HG03196 (cell line): Measurements from ENCODE around the gene ADRM1.

Experiments
- ATAC-seq: cut with Tn5 transposase; IDR thresholded peaks from one replicate; pipeline ENCODE4 v1.9.1; 2021; ENCODE audit not compliant: unreplicated experiment

ADRM1 gene

DNA sequence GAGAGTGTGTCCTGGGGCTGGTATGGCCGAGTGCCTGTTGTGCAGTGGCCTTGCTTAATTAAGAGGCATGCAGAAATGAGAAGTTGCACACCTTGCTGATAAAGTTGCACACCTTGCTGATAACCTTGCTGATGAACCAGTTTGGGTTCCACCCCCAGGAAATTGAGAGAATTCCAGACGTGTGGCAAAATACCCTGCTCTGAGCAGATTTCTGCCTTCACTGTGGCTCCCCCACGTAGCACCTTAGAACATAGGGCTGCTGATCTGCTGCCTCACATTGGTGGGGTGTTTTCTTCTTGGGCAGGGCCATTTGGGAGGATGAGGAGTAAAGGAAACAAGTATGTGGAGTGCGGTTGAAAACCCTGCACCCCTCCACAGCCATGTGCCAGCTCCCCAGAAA, 22.5 kb upstream of the ADRM1 start:
- no peak for ATAC-seq

DNA sequence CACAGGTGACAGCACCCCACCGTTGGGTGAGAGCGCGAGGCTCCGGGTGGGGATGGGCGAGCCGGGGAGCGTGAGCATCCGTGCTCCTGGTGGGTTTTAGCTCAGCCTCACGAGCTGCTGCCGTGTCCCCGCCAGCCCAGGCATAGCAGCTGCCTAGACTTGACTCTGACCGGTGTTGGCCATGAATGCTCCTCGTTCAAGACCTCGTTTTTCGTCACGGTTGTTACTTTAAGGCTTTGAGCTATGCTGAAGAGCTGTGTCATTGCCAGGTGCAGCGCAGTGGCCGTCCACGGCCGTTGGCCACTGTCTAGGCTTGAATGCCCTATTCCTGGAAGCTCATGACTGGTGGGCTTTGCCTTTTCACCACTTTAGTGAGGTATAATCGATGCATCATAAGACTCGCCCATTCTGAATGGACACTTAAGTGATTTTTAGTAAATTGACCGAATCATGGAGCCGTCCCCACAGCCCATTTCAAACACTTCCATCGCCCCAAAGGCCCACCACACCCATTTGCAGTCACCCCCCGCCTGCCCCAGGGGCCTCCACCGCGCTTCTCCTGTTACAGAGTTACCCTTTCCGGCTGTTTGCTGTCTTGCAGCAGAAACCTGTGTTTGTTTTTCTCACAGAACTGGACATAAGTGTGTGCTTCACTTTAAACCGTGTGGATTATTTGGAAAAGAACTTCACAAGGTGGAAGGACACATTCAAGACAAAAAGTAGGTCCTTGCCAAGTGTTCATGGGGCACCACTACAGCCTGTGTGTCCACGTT, 21.4 kb upstream of the ADRM1 start:
- no peak for ATAC-seq

GRCh38 chr20:62282103-62282502, 20.7 kb upstream of the ADRM1 start:
- ATAC-seq = no peak

DNA sequence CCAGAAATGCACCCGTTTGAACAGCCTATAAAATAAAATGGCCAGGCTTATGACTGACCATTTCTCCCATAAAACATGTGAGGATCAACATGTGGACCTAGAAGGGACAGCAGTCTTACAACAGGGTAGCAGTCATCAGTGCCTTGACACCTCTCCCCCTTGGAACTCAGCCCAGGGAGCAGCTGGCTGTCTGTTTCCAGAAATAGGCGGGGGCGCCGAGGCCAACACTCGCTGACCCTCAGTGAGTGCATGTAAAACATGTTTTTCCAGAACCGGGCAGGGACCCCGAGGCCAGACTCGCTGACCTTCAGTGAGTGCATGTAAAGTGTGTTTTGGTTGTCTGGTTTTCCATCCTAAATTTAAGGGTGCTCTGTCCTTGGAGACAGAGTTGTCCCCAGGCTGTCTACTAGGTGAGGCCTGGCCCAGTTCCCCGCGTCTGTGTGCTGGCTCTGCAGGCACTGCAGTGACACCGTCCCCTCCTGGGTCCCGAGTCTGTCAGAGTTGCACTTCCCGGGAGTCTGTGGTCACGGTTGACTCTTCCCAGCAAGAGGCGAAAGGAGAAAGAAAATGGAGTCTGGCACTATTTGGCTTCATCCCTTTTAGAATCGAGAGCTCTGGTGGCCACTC, 19.8 kb upstream of the ADRM1 start:
- ATAC-seq = no peak

DNA sequence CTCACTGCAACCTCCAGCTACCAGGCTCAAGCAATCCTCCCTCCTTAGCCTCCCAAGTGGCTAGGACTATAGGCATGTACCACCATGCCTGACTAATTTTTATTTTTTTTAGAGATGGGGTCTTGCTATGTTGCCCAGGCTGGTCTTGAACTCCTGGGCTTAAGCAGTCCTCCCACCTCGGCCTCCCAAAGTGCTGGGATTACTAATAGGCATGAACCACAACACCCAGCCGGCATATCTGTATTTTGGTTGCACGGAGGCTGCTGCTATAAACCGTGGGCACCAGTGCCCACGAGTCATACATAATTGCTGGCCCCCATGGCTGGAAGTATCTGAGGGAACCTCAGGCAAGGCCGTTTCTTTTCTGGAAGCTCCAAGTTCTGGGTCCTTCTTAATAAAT, 18.3 kb upstream of the ADRM1 start:
- ATAC-seq = no peak

GRCh38 chr20:62285151-62285550, 17.6 kb upstream of the ADRM1 start:
- ATAC-seq = no peak

GRCh38 chr20:62285722-62286121, 17.1 kb upstream of the ADRM1 start:
- ATAC-seq = no peak

DNA sequence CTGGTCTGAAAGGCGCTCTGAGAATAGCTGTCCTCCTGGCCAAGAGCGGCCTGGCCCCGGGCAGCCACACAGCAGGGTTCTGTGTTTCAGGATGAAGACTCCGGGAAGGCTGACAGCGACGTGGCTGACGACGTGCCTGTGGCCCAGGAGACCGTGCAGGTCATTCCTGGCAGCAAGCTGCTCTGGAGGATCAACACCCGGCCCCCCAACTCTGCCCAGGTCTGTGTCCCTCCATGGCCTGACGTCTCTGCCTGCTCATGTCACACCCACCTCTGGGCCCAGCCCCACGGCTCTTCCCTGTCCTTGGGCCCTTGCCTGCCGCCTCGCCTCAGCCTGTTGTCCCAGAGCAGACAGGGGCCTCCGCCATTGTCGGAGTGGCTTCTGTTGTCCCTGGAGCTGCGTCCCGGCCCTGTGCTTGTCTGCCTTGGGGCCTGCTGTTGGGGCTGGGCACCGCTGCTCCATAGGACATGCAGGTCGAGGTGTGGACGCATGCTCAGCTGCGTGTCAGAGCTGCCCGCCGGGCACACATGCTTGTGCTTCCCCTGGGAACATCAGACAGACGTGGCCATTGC, 16.2 kb upstream of the ADRM1 start:
- no peak for ATAC-seq

DNA sequence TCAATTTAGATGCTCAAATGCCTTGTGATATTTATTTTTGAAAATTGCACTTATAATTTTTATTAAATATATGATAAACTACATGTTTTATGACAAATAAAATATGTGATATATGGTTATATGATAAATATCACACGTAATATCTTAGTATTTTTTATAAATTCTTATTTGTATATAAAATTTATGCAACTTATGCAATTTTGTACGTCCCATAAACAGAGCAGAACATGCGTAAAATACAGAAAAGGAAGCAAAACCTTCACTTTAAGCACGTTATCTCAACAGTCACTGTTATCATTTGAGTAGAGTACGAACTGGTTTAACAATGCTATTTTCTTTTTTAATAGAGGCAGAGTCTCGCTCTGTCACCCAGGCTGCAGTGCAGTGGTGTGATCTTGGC, 15.7 kb upstream of the ADRM1 start:
- no peak for ATAC-seq

- no peak for ATAC-seq
Measured at GRCh38 chr20:62287759-62288534, 14.8 kb upstream of the ADRM1 start.

DNA sequence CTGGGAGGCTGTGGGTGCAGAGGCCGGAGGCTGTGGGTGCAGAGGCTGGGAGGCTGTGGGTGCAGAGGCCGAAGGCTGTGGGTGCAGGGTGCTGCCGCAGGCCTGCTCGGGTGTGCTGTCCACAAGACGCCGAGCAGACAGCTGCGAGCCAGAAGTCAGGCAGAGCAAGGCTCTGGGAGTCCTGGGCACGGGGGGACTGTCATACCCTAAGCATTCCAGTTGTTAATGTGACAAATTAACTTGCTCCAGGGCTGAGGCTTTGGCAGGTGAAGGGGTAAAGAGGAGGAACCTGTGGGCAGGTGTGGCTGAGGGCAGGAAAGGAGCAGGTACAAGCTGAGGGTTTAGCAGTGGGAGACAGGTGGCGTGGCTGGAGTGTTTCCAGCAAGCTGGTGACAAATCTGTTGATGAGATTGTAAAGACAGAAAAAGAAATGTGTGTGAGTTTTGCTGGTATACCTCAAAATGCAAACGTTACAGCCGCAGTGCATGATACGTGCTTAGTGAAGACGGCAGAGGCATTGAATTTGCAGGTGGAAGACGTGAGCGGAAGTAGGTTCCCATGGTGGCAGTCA, 14.2 kb upstream of the ADRM1 start:
- no peak for ATAC-seq

GRCh38 chr20:62289131-62289530, 13.7 kb upstream of the ADRM1 start:
- no peak for ATAC-seq

DNA sequence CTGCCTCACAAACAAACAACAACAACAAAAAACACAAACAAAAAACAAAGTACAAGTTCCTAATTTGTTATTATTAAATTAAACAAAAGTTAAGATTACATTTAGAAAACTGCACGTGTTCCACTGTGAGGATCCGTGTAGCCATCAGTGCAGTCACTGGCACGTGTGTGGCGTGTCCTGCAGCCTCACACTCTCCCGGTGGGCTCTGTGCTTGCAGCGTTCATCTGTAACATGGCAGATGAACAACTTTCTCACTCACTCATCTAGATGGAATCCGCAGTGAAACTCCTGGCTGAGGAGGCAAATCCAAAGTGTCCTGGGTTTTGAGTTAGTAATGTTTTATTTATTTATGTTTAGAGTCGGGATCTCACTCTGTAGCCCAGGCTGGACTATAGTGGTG, 12.9 kb upstream of the ADRM1 start:
- ATAC-seq = no peak

- no peak for ATAC-seq
Measured at GRCh38 chr20:62291251-62292066, 11.3 kb upstream of the ADRM1 start.

DNA sequence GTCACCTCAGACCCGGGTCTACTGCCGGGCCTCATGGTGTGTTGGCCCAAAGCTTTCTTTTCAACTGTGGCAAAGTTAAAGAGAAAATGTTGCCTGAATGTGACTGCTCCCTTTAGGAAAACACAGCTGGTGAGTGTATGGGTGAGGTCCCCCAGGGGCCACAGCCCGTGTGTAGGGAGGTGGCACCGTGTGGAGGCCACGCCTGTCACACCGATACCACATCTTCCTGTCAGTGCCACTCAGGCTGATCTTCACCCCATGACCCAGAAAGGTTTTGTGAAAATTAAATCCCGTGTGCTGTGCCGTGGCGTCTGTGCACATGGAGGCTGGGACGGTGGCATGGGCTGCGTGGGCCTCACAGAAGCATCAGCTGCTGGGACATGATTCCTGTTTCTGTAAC, 10.7 kb upstream of the ADRM1 start:
- ATAC-seq = no peak

DNA sequence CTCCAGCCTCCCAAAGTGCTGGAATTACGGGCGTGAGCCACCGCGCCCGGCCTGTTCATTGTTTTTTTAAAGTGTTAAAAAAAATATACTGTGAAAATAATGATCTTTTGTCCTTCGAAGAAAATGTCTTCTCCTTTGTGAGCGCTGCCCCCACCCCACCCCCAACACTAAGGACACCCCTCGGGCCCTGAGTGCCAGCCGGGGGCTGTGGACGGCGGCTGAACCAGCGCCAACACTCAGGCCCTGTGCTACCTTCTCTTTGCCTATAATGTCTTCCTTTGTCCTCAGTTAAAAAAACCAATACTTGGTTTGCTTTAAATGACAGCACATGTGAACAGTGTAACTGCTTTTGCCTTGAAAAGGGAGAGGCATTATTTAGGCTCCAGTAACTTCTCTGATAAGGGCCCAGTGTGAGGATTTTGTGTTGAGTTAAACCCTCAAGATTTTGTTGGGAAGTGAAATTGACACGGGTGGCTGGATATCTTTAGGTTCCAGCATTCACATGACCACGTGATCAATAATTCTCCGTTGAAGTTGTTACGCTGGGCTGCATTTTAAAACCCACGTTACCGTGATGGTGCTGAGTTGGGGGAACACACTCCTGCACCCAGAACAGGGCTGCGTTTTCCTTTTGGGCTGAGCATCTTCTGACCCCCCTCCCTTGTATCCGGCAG, 9.5 kb upstream of the ADRM1 start:
- ATAC-seq = no peak

GRCh38 chr20:62293946-62294345, 8.9 kb upstream of the ADRM1 start:
- no peak for ATAC-seq

DNA sequence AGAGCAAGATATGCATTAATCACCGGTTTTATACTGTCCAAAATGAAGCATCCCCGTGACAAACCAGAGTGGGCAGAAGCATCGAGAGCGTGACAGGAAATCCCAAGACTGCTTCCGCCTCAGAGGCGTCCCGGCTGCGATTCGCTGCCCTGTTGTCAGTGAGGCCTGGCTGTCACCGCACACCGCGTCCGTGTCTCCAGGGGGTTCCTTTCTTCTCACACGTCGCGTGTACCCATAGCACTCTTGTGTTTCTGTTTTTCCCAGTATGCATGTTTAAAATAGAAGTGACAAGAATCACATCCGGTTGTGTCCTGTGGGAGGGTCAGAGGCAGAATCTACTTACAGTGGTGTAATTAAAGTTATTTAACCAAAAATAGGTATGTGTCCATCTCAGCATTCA, 8.3 kb upstream of the ADRM1 start:
- ATAC-seq = no peak

- no peak for ATAC-seq
Measured at GRCh38 chr20:62296724-62297448, 5.9 kb upstream of the ADRM1 start.
